Measurements from ENCODE around the gene PRKD1. TPM values are rescaled to one million over a fixed set of nuclear protein-coding genes. Genes with fewer than 3 reads are reported as not detected.

PRKD1 gene
- total and polyA plus RNA-seq, 7 donors: 0.65 to 2.5 (median 1.5) TPM

DNA sequence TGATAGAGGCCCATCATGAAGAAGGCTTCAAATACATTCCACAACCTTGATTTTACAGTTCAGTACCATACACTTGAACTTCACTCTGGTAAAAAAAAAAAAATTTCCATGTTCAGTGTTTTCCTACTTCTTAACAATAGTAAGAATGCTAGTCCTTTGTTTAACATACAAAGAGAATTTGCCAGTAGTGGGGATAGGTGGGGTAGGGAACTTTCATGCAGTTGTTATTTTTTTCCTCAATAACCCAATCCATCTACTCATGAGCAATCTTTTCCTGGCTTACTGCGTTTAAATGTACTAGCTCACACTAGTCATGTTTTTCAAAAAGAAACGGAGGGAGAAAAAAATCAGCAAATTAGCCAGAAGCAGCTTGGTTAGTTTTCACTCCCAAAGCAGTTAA is 206.1 kb downstream of the PRKD1 start:
- Histone ChIP-seq H3K27ac (no peak overlapping the region), H3K9me3 (no peaks in the 10 kb centered on the region), H3K4me1 (no peaks in the 10 kb centered on the region), H3K27me3 (ENCODE audit: insufficient read depth in 3 of 3, low read length in 2 of 3) (no peaks in the 10 kb centered on the region), H3K36me3 (ENCODE audit: insufficient read depth in 1 of 2, low read depth in 1 of 2) (no peaks in the 10 kb centered on the region), H3K4me3 (no peak overlapping the region)
- TF ChIP-seq CTCF (IDR thresholded peaks at IDR 0.05): no peak
- no peak for DNase-seq
- intact Hi-C loops (cut with DNase I): no loop called here
- WGBS, 3 donors: 37 to 56% (median 54%) methylated on average over 2 of the region's 2 CpGs
- ATAC-seq: no peak

GRCh38 chr14:29717901-29718300 is 209.7 kb downstream of the PRKD1 start:
- TF ChIP-seq CTCF (IDR thresholded peaks at IDR 0.05): no peak
- no peaks in the 10 kb centered on the region for H3K27me3 ChIP-seq (ENCODE audit: insufficient read depth in 3 of 3, low read length in 2 of 3)
- 73 to 86% (median 78%) methylated on average over 5 of the region's 5 CpGs for WGBS, 3 donors
- DNase-seq (no peak), ATAC-seq (no peak)
- no peaks in the 10 kb centered on the region for H3K36me3 ChIP-seq (ENCODE audit: insufficient read depth in 1 of 2, low read depth in 1 of 2)
- intact Hi-C loops (cut with DNase I): no loop called here
- H3K9me3 ChIP-seq: no peaks in the 10 kb centered on the region
- no peak overlapping the region for H3K4me3 ChIP-seq
- no peak overlapping the region for H3K27ac ChIP-seq
- H3K4me1 ChIP-seq: no peaks in the 10 kb centered on the region

DNA sequence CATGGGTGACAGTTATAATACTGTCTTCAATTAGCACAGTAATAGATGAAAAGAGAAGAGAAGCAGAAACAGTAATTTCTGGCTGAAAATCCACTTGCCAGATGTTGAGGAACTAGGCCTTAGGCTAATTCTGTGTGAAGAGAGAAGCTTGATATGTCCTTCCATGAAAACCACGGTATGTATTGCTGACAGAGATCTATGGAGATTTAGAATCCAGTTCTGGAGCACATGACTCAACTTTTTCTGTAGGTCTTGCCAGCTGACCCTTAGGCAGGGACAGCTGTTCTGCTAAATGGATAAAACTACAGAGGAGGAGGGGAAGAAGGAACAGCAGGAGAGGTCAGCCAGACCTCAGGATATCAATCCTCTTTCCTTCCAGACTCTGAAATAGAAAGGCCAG is 211.5 kb downstream of the PRKD1 start:
- Histone ChIP-seq H3K9me3 (no peaks in the 10 kb centered on the region), H3K27ac (no peak overlapping the region), H3K4me1 (no peaks in the 10 kb centered on the region), H3K27me3 (ENCODE audit: insufficient read depth in 3 of 3, low read length in 2 of 3) (no peaks in the 10 kb centered on the region), H3K4me3 (no peak overlapping the region), H3K36me3 (ENCODE audit: insufficient read depth in 1 of 2, low read depth in 1 of 2) (no peaks in the 10 kb centered on the region)
- DNase-seq (no peak), ATAC-seq (peak in 1 of 4 donors; percentile 17)
- intact Hi-C loops (cut with DNase I): no loop called here
- 11 to 35% (median 14%) methylated on average over 1 of the region's 1 CpG for WGBS, 3 donors
- no peak for TF ChIP-seq CTCF (IDR thresholded peaks at IDR 0.05)

- 65 to 80% (median 79%) methylated on average over 1 of the region's 1 CpG for WGBS, 3 donors
- no peak for DNase-seq
- TF ChIP-seq CTCF (IDR thresholded peaks at IDR 0.05): no peak
- no peak for ATAC-seq
- H3K4me1 ChIP-seq: no peaks in the 10 kb centered on the region
- no peaks in the 10 kb centered on the region for H3K36me3 ChIP-seq (ENCODE audit: insufficient read depth in 1 of 2, low read depth in 1 of 2)
- H3K27ac ChIP-seq: no peak overlapping the region
- no peak overlapping the region for H3K4me3 ChIP-seq
- no peaks in the 10 kb centered on the region for H3K9me3 ChIP-seq
- H3K27me3 ChIP-seq (ENCODE audit: insufficient read depth in 3 of 3, low read length in 2 of 3): no peaks in the 10 kb centered on the region
- intact Hi-C loops (cut with DNase I): no loop called here
Measured at GRCh38 chr14:29712601-29713000, 215.0 kb downstream of the PRKD1 start.

DNA sequence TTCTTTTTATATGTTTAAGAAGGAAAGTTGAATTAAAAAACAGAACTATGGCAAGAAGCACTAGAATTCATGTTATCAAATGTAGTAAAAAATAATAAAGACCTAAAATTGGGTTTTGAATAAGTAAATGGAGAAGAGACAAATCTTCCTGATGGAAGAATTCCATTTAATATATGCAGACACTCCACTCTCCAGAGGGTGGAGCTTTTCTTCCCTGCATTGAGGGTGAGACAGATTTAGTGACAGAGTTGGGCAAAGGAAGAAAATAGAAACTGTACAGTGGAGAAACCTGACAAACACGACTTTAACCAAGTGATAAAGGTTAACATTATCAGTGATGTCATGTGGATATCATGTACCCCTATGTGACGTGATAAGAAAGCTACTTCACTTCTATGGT is 217.6 kb downstream of the PRKD1 start:
- no peaks in the 10 kb centered on the region for H3K4me1 ChIP-seq
- H3K27me3 ChIP-seq (ENCODE audit: insufficient read depth in 3 of 3, low read length in 2 of 3): no peaks in the 10 kb centered on the region
- no peaks in the 10 kb centered on the region for H3K36me3 ChIP-seq (ENCODE audit: insufficient read depth in 1 of 2, low read depth in 1 of 2)
- ATAC-seq (no peak), DNase-seq (no peak)
- no peak overlapping the region for H3K27ac ChIP-seq
- no peak overlapping the region for H3K4me3 ChIP-seq
- TF ChIP-seq CTCF (IDR thresholded peaks at IDR 0.05): peak; percentile 12
- intact Hi-C loops (cut with DNase I): no loop called here
- H3K9me3 ChIP-seq: no peaks in the 10 kb centered on the region
- 58 to 69% (median 66%) methylated on average over 2 of the region's 2 CpGs for WGBS, 3 donors
